Common myeloid progenitor, CD34-positive (primary cell): Measurements from ENCODE around the gene GPN2.

Experiments
- CTCF ChIA-PET: fragments of 350-600 bp; sonication (Branson Sonifier 250); formaldehyde crosslinking; loops from one replicate; lab custom pipeline; 2021; ENCODE audit warnings: antibody characterized with exemption; lab: Charles Lee
- POLR2A ChIA-PET: fragments of 350-600 bp; sonication (Branson Sonifier 250); formaldehyde crosslinking; loops from one replicate; lab custom pipeline; 2021; ENCODE audit warnings: antibody characterized with exemption; lab: Charles Lee
- DNase-seq, 3 donors: peaks; one replicate each; pipeline versions ENCODE4 v3.0.0 to v3.0.0-alpha.2; 2013
- H3K27ac ChIP-seq, 2 experiments: 1 replicate in 1 of 2; 2 replicates in 1 of 2; pipeline ENCODE4 v1.7.0; 2013; ENCODE audit warnings: inconsistent platforms in 2 of 2, low read length in 2 of 2, mild to moderate bottlenecking in 2 of 2, low read depth in 1 of 2, moderate library complexity in 1 of 2; ENCODE audit not compliant: severe bottlenecking in 2 of 2, insufficient read depth in 1 of 2, poor library complexity in 1 of 2
- H3K27me3 ChIP-seq, 5 experiments: replicated peaks in 2 of 5; 1 replicate in 3 of 5; 2 replicates in 2 of 5; pipeline versions ENCODE4 v1.6.1 to v1.7.0; 2013; ENCODE audit warnings: low read length in 4 of 5, mild to moderate bottlenecking in 2 of 5, moderate library complexity in 2 of 5, inconsistent platforms in 1 of 5; ENCODE audit not compliant: insufficient read depth in 5 of 5, control insufficient read depth in 4 of 5
- H3K36me3 ChIP-seq, 4 experiments: 1 replicate in 2 of 4; 2 replicates in 2 of 4; pipeline versions ENCODE4 v1.6.1 to v1.7.0; 2013; ENCODE audit warnings: low read length in 3 of 4, control low read depth in 1 of 4, mild to moderate bottlenecking in 1 of 4; ENCODE audit not compliant: control insufficient read depth in 4 of 4, insufficient read depth in 4 of 4
- H3K4me1 ChIP-seq, 4 experiments: 1 replicate in 3 of 4; 2 replicates in 1 of 4; pipeline versions ENCODE4 v1.6.1 to v1.7.1; 2013; ENCODE audit warnings: low read length in 3 of 4, mild to moderate bottlenecking in 3 of 4, control low read depth in 1 of 4, inconsistent platforms in 1 of 4, moderate library complexity in 1 of 4; ENCODE audit not compliant: control insufficient read depth in 4 of 4, insufficient read depth in 4 of 4; ENCODE audit errors: control extremely low read depth in 1 of 4
- H3K4me3 ChIP-seq, 7 experiments: 1 replicate in 4 of 7; 2 replicates in 3 of 7; pipeline versions ENCODE4 v1.5.1 to v1.7.0; 2013; ENCODE audit warnings: mild to moderate bottlenecking in 7 of 7, low read length in 6 of 7, moderate library complexity in 6 of 7, inconsistent platforms in 2 of 7, low read depth in 2 of 7, control low read depth in 1 of 7; ENCODE audit not compliant: insufficient read depth in 4 of 7, control insufficient read depth in 1 of 7; ENCODE audit errors: extremely low read depth in 1 of 7
- H3K9me3 ChIP-seq, 5 experiments: 1 replicate in 4 of 5; 2 replicates in 1 of 5; pipeline versions ENCODE4 v1.6.1 to v1.7.1; 2013; ENCODE audit warnings: low read length in 4 of 5, mild to moderate bottlenecking in 2 of 5, inconsistent platforms in 1 of 5, low read depth in 1 of 5, moderate library complexity in 1 of 5; ENCODE audit not compliant: control insufficient read depth in 4 of 5, insufficient read depth in 2 of 5; ENCODE audit errors: control extremely low read depth in 1 of 5
- WGBS: methylation state at CpG from one replicate; pipeline ENCODE4 v1.1.5; 2013; ENCODE audit not compliant: insufficient coverage; 5-methylcytosine and 5-hydroxymethylcytosine counted together

Gene GPN2

DNA sequence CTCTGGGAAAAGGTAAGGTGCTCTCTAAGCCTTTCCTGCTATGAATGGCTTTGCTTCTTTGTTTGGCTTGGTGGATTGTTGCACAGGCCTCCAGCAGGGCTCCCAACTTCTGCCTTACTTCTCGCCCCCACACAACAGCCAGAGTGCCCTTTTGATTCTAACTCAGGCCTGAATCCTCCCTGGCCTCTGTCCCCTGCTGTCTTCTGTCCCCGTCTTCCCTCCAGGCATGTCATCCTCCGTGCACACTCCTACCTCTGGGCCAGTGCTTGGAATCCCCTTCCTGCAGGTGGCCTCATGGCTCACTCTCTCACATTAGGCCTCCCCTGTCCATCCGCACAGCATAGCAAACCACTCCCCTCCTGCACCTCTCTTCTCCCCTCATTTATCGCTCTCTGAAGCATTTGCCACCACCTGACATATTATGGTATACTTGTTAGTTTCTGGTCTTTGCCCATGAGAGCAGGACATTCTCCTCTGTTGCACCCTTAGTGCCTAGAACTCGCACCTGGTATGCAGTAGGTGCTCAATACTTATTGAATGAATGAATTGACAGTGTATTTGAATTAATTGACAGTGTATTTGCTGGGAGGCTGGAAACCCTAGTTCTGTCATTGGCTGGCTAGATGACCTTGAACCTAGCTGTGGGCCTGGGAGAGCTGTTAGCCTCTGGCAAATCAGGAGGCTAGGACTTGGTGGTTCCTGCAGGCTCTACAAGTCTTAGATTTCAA lies 60.7 kb downstream of the GPN2 start:
- peaks cover 13 to 67% (median 52%) of the 10 kb centered on the region in 4 experiments for H3K4me1 ChIP-seq
- 96% methylated on average over 4 of the region's 6 CpGs for WGBS
- no peaks in the 10 kb centered on the region for H3K9me3 ChIP-seq
- peak overlapping the region in 3 of 7 experiments; percentile 7 to 44 (median 20) for H3K4me3 ChIP-seq
- DNase-seq, result no peak
- H3K27me3 ChIP-seq, result no peaks in the 10 kb centered on the region
- CTCF ChIA-PET, result interaction anchor here (1.1 to 9.5 kb wide), 5 partner anchors 8 to 41 kb away, joined by 3 to 90 read pairs (median 8); no protein-coding TSS in a partner anchor
- H3K27ac ChIP-seq, result no peak overlapping the region
- POLR2A ChIA-PET, result no interaction called here
- H3K36me3 ChIP-seq, result peaks cover 0 to 28% (median 10%) of the 10 kb centered on the region in 4 experiments

DNA sequence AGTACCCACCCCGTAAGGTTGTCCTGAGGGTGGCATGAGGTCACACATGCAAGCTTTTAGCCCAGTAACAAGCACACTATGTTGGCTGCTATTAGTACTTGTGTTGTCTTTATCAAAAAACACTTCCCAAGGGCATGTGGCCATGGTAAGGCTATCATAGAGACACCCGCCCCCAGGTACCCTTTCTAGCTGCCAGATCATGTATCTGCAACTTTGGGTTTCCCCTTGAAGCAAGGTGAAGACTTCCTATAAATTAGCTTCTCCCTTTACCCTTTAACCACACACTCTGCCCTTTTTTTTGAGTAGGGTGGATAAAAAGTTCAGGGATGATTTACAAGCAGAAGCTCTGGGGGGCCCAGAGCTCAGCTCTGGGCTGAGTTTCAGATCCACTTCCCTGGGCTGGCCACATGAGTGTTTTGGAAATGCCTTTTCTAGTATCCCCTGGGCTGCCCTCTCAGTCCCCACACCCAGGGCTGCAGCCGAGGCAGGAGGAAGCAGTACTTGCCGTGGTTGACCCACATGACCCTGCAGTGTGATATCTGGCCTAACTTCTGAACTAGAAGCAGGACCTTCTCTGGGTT lies 61.6 kb downstream of the GPN2 start:
- Histone ChIP-seq H3K4me3 (peak overlapping the region in 4 of 7 experiments; percentile 7 to 44 (median 17)), H3K36me3 (peaks cover 0 to 21% (median 8%) of the 10 kb centered on the region in 4 experiments), H3K9me3 (no peaks in the 10 kb centered on the region), H3K27ac (no peak overlapping the region), H3K27me3 (no peaks in the 10 kb centered on the region), H3K4me1 (peaks cover 8 to 58% (median 44%) of the 10 kb centered on the region in 4 experiments)
- peak in 2 of 3 donors; percentile 55 to 76 for DNase-seq
- ChIA-PET CTCF (interaction anchor here (0.9 to 9.5 kb wide), 3 partner anchors 18 to 40 kb away, joined by 3 to 90 read pairs (median 4); no protein-coding TSS in a partner anchor), POLR2A (no interaction called here)
- 20% methylated on average over 3 of the region's 4 CpGs for WGBS

DNA sequence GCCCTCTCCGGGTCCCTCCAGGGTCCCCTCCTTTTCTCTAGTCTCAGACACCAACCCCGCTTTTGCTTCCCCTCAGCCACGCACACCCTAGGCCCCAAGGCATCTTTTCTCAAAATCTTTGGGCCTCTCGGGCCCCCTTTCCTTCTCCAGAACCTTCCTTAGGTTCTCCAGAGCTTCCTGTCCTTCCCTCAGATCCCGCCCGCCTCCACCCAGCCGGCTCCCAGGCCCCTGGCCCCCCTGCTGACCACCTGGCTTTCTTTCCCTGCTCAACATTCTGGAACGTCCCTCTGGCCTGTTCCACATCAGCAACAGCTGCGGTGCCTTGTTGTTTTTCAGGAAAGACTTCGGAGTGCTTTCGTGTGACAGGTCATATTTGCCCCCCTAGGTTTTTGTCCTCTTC lies 62.4 kb downstream of the GPN2 start:
- peaks cover 5 to 50% (median 36%) of the 10 kb centered on the region in 4 experiments for H3K4me1 ChIP-seq
- ChIA-PET POLR2A (no interaction called here), CTCF (interaction anchor here (9.5 kb wide), 1 partner anchor 17 kb away, joined by 90 read pairs; no protein-coding TSS in a partner anchor)
- H3K4me3 ChIP-seq, result peak overlapping the region in 6 of 7 experiments; percentile 58 to 80 (median 71)
- no peaks in the 10 kb centered on the region for H3K9me3 ChIP-seq
- H3K27me3 ChIP-seq, result no peaks in the 10 kb centered on the region
- WGBS, result 71% methylated on average over 10 of the region's 11 CpGs
- no peak for DNase-seq
- no peak overlapping the region for H3K27ac ChIP-seq
- peaks cover 0 to 15% (median 7%) of the 10 kb centered on the region in 4 experiments for H3K36me3 ChIP-seq

DNA sequence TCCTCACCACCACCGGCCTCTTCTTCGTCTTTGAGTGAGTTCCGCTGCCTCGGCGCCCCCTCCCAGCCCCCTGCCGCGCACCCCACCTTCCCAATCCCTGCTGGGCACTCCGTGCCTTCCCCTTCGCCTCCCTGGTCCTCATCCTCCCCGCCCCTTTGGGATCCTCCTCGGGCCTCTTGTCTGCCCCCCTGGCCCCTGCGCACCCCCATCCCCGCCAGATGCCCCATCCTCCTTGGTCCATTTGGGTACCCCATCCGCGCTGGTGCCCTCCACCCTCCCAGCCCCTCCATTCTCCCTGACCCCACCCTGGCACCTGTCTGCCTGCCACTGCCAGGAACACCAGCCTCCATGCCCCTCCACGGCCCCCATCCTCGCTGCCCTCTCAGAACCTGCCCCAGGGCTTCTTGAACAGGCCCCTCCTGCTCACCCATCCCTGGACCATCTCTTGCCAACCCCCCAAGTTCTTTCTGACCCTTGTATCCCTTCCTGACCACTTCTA lies 62.9 kb downstream of the GPN2 start:
- CTCF ChIA-PET, result interaction anchor here (9.5 kb wide), 1 partner anchor 17 kb away, joined by 90 read pairs; no protein-coding TSS in a partner anchor
- 0% methylated on average over 5 of the region's 17 CpGs for WGBS
- H3K27me3 ChIP-seq, result no peaks in the 10 kb centered on the region
- no peak for DNase-seq
- H3K4me1 ChIP-seq, result peaks cover 4 to 45% (median 34%) of the 10 kb centered on the region in 4 experiments
- peaks cover 0 to 10% (median 5%) of the 10 kb centered on the region in 4 experiments for H3K36me3 ChIP-seq
- no peak overlapping the region for H3K27ac ChIP-seq
- no peaks in the 10 kb centered on the region for H3K9me3 ChIP-seq
- peak overlapping the region; percentile 57 to 80 (median 70) for H3K4me3 ChIP-seq
- POLR2A ChIA-PET, result no interaction called here

DNA sequence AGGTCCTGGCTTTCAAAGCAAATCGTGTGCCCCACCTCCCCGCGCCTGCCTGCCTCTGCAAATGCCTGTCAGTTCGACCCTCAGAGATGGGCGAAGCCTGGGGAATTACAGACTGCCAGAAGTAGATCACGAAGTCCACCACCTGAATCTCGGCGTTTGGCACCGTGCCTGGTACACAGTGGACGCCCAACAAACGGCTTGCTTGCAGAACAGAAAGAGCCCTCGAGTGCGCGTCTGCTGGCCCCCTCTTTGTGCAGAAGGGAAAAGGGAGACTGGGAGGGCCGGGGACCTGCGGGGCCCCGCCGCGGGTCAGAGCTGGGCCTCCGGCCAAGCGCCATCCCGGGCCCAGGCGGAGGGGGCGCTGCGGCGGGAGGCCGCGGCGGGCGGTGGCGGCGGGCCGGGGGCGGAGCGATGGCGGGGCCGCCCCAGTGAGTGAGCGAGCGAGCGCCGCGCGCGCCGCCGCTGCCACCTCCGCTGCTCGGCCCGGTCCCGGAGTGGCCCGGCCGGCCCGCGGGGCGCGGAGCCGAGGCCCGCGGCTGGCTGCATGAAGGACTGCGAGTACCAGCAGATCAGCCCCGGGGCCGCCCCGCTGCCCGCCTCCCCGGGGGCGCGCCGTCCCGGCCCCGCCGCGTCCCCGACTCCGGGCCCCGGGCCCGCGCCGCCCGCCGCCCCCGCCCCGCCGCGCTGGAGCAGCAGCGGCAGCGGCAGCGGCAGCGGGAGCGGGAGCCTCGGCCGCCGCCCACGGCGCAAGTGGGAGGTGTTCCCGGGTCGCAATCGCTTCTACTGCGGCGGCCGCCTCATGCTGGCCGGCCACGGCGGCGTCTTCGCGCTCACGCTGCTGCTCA lies 63.6 kb downstream of the GPN2 start, which contains the start of gene ZDHHC18:
ZDHHC18 (plus strand) TSS at position 428 of the 845 bp plus-strand sequence; CDS start at position 545, 117 bp downstream.
- ChIA-PET CTCF (interaction anchor here (1.0 kb wide), 1 partner anchor 15 kb away, joined by 4 read pairs; no protein-coding TSS in a partner anchor), POLR2A (no interaction called here)
- Histone ChIP-seq H3K36me3 (peaks cover 0 to 4% (median 1%) of the 10 kb centered on the region in 4 experiments), H3K27me3 (no peaks in the 10 kb centered on the region), H3K9me3 (no peaks in the 10 kb centered on the region), H3K27ac (peak within 1 kb of the TSS in 1 of 2 experiments; percentile 58), H3K4me3 (peak within 1 kb of the TSS; percentile 57 to 80 (median 72)), H3K4me1 (peaks cover 4 to 39% (median 31%) of the 10 kb centered on the region in 4 experiments)
- DNase-seq, result peak; percentile 48 to 72 (median 67)
- WGBS, result under 1% methylated on average over 83 of the region's 107 CpGs
